GM21825 (cell line): ENCODE data around the gene ENTREP3.

Source experiments
- ATAC-seq: cut with Tn5 transposase; IDR thresholded peaks from one replicate; pipeline ENCODE4 v1.9.1; 2021; ENCODE audit warnings: mild to moderate bottlenecking, moderate library complexity; ENCODE audit not compliant: unreplicated experiment

Gene ENTREP3

DNA sequence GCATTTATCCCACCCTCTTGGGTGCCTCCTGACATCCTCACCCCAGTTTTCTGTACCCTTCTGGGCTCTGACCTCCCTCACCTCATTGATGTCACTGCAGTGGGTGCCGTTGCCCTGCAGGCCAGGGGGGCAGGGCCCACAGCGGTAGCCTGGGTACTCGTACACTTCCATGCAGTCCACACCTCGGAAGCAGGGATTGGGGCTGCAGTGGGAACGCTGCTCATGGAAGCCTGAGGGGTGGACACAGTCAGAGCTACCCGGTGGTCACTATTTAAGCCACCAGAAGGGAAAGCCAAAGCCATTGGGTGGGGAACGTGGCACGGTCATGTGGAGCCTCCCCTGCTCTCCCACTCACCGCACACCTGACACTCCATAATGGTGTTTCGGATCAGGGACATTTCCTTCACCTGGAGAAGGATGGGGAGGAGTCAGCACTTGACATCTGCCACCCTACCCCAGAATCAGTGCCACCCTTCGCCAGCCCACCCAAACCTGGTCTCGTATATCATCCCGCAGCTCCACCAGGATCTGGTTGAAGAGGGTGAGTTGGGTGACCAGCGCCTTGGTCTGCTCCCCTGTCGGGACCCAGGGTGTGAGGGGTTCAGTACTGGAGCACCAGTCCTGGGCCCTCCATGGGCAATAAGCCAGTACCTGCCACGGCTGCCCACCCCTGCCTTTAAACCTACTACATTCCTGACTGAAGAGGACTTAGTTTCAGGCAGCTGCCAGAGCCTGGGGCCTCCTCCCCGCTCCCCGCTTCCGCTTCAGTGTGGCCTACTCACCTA, 52.4 kb downstream of the ENTREP3 start:
- no peak for ATAC-seq

DNA sequence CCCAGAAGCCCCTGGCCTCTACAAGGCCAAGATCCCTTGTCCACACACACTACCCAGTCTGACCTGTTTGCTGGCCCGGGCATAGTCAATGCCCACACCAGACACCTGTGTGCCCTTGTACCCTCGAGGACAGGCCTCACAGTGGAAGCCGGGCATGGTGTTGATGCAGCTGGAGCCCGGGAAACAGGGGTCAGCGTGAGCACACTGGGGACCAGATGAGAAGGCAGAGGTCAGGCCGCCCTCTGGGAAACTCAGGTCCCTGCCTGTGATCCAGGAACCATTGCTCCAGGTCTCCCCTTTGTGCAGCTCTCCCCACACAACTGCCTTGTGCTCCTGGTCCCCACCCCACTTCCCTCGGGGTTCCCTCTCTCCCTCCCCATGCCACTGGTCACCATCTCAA, 53.1 kb downstream of the ENTREP3 start:
- no peak for ATAC-seq

DNA sequence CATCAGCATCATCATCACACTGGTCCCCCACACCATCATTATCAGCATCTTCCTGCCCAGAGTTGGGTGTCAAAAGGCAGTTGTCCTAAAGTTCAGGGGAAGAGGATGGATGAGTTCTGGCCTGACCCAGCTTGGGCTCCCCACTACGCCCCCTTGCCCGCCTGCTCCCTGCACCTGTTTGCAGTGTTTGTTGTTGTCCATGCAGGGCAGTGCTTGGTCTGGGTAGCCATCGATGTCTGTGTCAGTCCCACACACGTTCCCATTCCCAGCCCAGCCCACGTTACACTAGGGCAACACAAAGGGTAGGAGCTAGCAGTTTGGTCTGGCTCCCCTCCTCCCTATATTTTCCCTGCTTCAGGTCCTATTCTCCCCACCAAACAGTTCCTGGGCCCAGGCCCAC, 54.4 kb downstream of the ENTREP3 start:
- no peak for ATAC-seq

DNA sequence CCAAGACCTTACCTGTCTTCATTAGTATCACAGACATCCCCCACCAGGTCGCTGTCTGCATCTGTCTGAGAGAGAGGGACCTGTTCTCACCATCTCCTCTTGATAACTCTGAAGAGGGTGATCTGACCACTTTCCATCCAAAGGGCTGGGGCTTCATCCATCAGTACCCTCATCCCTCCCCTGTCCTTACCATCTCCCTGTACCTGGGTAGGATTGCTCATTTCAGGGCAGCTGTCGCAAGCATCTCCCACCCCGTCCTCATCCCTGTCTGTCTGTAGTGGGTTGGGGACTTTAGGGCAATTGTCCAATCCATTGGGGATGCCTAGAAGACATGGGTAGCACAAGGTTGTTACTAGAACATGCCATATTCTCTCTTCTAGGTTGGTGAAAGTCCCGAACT, 55.5 kb downstream of the ENTREP3 start:
- ATAC-seq = no peak

DNA sequence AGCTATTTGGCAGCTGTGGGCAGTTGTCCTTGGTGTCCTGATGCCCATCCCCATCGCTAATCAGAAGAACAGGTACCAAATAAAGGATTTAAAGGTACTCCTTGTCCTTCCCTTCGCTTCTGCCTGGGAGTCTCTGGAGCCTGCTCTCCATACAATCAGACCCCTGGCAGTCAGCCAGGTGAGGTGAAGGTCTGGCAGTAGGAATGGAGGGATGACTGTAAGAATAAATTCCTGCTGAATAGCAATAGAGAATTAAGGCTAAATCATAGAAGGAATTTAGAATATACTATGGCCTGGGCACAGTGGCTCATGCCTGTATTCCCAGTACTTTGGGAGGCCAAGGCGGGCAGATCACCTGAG, 56.8 kb downstream of the ENTREP3 start:
- no peak for ATAC-seq

DNA sequence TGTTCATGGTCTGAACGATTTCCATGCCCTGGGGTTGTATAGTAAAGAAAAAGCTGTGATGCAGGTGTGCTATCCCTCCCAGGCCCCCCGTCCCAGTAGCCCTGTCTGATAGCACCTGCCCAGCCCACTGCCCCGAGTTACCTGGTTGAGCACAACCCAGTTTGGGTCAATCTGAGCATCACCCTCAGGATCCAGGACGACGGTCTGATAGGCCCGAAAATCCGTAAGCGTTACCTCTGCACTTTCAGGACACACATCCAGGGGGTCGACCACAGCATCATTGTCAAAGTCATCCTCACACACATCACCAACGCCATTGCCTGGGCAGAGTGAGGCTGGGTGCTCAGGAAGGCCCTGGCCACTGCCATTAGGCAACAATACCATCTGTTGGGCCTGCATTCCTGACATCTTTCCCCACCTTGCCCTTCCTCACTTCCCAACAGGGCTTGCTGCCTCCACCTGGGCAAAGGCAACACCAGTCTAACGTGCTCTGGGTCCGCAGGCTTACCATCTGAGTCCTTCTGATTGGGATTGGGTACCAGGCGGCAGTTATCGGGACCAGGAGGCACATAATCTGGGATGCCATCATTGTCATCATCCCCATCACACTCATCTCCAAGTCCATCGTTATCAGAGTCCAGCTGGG, 57.3 kb downstream of the ENTREP3 start:
- ATAC-seq = no peak
